ENCODE results near the gene DOCK1. TPM values are rescaled to one million over a fixed set of nuclear protein-coding genes. Genes with fewer than 3 reads are reported as not detected.

The DOCK1 gene
- total RNA-seq, 1 donor from 2014 or later, result 72.6 TPM

DNA sequence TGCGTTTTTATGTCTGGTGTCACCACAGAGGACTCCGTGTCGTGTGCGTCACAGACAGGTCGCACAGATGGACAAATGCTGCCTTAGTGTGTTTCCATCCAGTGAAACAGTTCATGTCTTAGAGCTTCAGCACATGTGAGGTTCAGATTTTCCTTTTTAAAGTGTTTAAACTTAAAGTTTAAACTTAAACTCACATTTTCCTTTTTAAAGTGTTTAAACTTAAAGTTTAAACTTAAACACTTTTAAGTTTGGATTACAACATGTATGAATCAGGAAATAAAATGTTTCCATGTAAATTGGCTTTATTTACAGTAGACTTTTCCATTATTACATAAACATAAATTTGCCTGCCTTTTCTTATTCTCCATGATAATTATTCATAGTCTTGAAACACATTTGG lies 223.9 kb downstream of the DOCK1 start:
- Histone ChIP-seq H3K27ac (no peak overlapping the region), H3K4me2 (no peak overlapping the region), H3K27me3 (no peaks in the 10 kb centered on the region), H3K9ac (no peak overlapping the region), H3K4me1 (no peaks in the 10 kb centered on the region), H3F3A (ENCODE audit: low read depth) (no peaks in the 10 kb centered on the region), H3K4me3 (no peak overlapping the region), H4K20me1 (ENCODE audit: low read depth) (no peaks in the 10 kb centered on the region), H3K79me2 (ENCODE audit: low read depth) (no peaks in the 10 kb centered on the region), H3K9me3 (ENCODE audit: low read depth) (no peaks in the 10 kb centered on the region), H3K36me3 (no peaks in the 10 kb centered on the region), H2AFZ (replicated peaks) (no peak overlapping the region)
- H3K4me3 Mint-ChIP-seq, result no peak overlapping the region
- no peaks in the 10 kb centered on the region for H3K4me1 Mint-ChIP-seq
- H3K36me3 Mint-ChIP-seq, result peaks cover 16% of the 10 kb centered on the region
- H3K27ac Mint-ChIP-seq, result no peak overlapping the region
- no peak for TF ChIP-seq EZH2phosphoT487 (IDR thresholded peaks at IDR 0.05)
- TF ChIP-seq, protein P1, sequence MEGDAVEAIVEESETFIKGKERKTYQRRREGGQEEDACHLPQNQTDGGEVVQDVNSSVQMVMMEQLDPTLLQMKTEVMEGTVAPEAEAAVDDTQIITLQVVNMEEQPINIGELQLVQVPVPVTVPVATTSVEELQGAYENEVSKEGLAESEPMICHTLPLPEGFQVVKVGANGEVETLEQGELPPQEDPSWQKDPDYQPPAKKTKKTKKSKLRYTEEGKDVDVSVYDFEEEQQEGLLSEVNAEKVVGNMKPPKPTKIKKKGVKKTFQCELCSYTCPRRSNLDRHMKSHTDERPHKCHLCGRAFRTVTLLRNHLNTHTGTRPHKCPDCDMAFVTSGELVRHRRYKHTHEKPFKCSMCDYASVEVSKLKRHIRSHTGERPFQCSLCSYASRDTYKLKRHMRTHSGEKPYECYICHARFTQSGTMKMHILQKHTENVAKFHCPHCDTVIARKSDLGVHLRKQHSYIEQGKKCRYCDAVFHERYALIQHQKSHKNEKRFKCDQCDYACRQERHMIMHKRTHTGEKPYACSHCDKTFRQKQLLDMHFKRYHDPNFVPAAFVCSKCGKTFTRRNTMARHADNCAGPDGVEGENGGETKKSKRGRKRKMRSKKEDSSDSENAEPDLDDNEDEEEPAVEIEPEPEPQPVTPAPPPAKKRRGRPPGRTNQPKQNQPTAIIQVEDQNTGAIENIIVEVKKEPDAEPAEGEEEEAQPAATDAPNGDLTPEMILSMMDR (IDR thresholded peaks at IDR 0.05), result no peak
- no peak for TF ChIP-seq EZH2 (IDR thresholded peaks at IDR 0.05)
- H3K9me3 Mint-ChIP-seq, result no peaks in the 10 kb centered on the region
- DNase-seq (ENCODE audit: low spot score), result no peak
- H3K27me3 Mint-ChIP-seq (ENCODE audit: insufficient read depth, low read depth), result peaks cover 2% of the 10 kb centered on the region

DNA sequence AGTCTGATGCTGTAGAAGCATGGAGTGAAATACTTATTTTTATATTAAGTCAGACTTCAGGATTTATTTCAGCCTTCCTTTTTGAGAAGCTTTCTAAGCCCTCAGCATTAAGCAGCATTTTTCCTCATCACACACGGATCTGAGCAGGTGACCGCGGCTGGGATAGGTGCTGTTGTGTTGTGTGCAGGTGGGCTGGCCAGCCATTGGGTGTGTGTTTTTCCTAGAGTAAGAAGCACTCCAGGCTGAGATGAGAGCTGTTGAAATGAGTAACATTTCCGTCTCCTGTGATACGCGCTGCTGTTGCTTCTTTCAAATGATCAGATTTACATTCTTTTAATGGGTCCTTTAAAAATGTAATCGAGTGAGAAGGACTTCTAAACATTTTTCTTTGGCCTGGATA lies 227.2 kb downstream of the DOCK1 start:
- TF ChIP-seq, protein P1 (IDR thresholded peaks at IDR 0.05), result no peak
- TF ChIP-seq EZH2 (IDR thresholded peaks at IDR 0.05), result no peak
- TF ChIP-seq EZH2phosphoT487 (IDR thresholded peaks at IDR 0.05), result no peak
- H3K36me3 ChIP-seq, result no peaks in the 10 kb centered on the region
- Mint-ChIP-seq H3K4me3 (no peak overlapping the region), H3K9me3 (no peaks in the 10 kb centered on the region), H3K27ac (no peak overlapping the region), H3K36me3 (peaks cover 14% of the 10 kb centered on the region), H3K27me3 (ENCODE audit: insufficient read depth, low read depth) (peaks cover 2% of the 10 kb centered on the region), H3K4me1 (no peaks in the 10 kb centered on the region)
- H3K4me3 ChIP-seq, result no peak overlapping the region
- no peak overlapping the region for H3K4me2 ChIP-seq
- no peak overlapping the region for H2AFZ ChIP-seq (replicated peaks)
- H4K20me1 ChIP-seq (ENCODE audit: low read depth), result no peaks in the 10 kb centered on the region
- H3K4me1 ChIP-seq, result no peaks in the 10 kb centered on the region
- no peaks in the 10 kb centered on the region for H3K79me2 ChIP-seq (ENCODE audit: low read depth)
- DNase-seq (ENCODE audit: low spot score), result no peak
- H3K27me3 ChIP-seq, result no peaks in the 10 kb centered on the region
- H3K9me3 ChIP-seq (ENCODE audit: low read depth), result no peaks in the 10 kb centered on the region
- H3K9ac ChIP-seq, result no peak overlapping the region
- no peak overlapping the region for H3K27ac ChIP-seq
- no peaks in the 10 kb centered on the region for H3F3A ChIP-seq (ENCODE audit: low read depth)

DNA sequence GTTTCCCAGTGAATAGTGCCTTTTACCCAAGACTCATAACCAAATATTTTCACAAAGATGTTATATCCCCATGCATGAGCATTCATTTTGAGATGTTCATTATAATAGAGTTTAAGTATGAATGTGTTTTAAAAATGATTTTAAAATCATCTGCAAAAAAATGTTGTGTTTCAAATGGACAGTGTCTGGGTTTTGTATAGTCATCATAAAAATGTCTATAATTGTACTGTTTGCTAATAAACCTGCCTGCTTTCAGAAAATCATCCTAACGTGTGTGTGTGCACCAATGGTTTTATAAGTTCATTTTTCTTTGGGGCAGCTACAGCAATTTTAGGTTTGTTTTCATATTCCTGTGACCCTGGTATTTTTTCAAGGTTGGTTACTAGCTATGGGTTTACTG lies 228.0 kb downstream of the DOCK1 start:
- H3K4me2 ChIP-seq, result no peak overlapping the region
- no peak overlapping the region for H3K9ac ChIP-seq
- no peaks in the 10 kb centered on the region for H3K4me1 ChIP-seq
- Mint-ChIP-seq H3K36me3 (peaks cover 14% of the 10 kb centered on the region), H3K9me3 (no peaks in the 10 kb centered on the region), H3K4me3 (no peak overlapping the region), H3K27ac (no peak overlapping the region), H3K27me3 (ENCODE audit: insufficient read depth, low read depth) (peaks cover 2% of the 10 kb centered on the region), H3K4me1 (no peaks in the 10 kb centered on the region)
- no peaks in the 10 kb centered on the region for H3K9me3 ChIP-seq (ENCODE audit: low read depth)
- H2AFZ ChIP-seq (replicated peaks), result no peak overlapping the region
- no peaks in the 10 kb centered on the region for H3K36me3 ChIP-seq
- H4K20me1 ChIP-seq (ENCODE audit: low read depth), result no peaks in the 10 kb centered on the region
- no peaks in the 10 kb centered on the region for H3K79me2 ChIP-seq (ENCODE audit: low read depth)
- no peak overlapping the region for H3K27ac ChIP-seq
- DNase-seq (ENCODE audit: low spot score), result no peak
- H3K27me3 ChIP-seq, result no peaks in the 10 kb centered on the region
- TF ChIP-seq, protein P1 (IDR thresholded peaks at IDR 0.05), result no peak
- no peak for TF ChIP-seq EZH2 (IDR thresholded peaks at IDR 0.05)
- TF ChIP-seq EZH2phosphoT487 (IDR thresholded peaks at IDR 0.05), result no peak
- H3K4me3 ChIP-seq, result no peak overlapping the region
- no peaks in the 10 kb centered on the region for H3F3A ChIP-seq (ENCODE audit: low read depth)
